ENCODE results near the gene TJP1. TPM values are rescaled to one million over a fixed set of nuclear protein-coding genes. Genes with fewer than 3 reads are reported as not detected.

TJP1 gene
- total and polyA plus RNA-seq, 2 donors, result 38.7 to 149 TPM

Small RNA genes within 50 kb of the gene (small RNA-seq; reads per million reads assigned to genes)
- not detected for gene HMGN2P5
